ENCODE measurements around the gene TTLL10.

TTLL10 gene

GRCh38 chr1:1160281-1160930 lies 13.3 kb upstream of the TTLL10 start:
- no peak for DNase-seq

DNA sequence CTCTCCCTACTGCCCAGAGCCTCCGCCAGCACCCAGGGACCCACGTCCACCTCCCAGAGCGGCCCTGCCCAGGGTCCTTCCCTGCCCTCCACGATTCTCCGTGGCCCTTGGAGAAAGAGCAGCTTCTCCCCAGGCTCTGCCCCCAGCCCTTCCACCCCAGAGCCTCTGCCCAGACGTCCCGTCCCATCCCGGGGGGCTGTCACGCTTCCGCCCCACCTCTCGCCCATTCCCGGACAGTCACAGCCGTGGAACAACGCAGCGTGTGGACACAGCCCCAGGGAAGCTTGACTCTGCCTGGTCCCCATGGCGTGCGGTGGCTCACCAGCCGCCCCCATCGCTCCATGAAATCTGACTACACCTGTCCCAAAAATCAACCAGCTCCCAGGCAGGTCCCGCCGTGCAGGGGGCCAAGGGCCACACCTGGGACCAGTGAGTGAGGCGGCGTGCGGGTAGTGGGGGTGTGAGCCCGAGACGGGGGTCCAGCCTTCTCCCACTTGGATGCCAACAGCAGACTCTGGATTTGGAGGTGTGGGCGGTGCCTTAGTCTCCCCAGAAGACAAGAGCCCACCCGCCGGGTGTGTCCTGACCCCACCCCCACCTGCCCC lies 12.5 kb upstream of the TTLL10 start:
- DNase-seq, result no peak

GRCh38 chr1:1161683-1162079 lies 12.0 kb upstream of the TTLL10 start:
- DNase-seq, result no peak

- no peak for DNase-seq
Measured at GRCh38 chr1:1162597-1163537, 10.8 kb upstream of the TTLL10 start.

- DNase-seq, result no peak
Measured at GRCh38 chr1:1163538-1164070, 10.1 kb upstream of the TTLL10 start.

DNA sequence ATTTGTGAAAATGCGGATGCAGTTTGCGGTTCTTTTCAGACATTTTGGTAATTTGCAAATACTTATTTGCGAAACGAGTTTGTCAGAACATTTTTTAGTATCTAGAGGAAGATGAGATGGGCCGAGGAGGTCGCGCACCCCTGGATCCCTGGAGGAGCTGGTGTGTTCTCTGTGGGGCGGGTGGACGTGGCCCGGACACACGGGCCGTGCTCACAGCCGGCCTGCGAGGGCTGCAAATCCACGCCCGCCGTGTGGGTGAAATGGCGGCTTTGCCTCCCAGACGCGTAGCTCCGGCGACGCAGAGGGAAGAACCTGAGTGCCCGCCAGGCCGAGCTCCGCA lies 9.3 kb upstream of the TTLL10 start:
- DNase-seq, result no peak

DNA sequence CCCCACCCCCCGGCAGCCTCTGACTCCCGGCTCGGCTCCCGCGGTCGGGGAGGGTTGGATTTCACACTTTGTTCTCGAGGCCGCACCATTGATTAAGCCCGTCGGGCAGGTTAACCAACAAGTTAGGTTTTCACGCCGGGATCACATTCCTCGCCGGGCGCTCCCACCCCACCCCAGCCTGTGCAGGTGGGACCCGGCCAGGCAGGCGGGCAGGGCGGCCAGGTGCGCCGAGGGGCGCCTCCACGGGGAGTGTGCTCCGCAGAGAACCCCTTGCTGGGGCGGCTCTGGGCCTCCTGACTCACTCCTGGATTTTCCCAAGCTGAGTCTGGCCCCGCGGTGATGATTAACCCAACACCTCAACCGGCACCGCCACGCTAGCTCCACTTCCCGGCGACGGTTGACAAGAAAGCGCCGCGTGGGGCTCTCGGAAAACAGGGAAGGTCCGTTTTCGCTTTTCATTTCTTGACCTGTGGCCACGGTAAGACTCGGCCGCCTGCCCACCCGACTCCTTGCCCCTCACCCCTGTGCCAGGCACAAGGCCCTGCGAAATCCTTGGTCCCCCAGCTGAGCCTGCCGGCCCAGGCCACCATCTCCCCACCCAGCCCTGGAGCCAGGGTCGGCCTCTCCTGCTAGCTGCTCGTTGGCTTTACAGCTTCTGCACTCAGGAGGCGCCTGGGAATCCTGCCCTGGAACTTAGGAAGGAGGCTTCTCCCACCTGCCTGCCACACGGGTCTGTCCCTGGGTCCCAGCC lies 8.8 kb upstream of the TTLL10 start:
- no peak for DNase-seq

GRCh38 chr1:1165485-1165884 lies 8.2 kb upstream of the TTLL10 start:
- DNase-seq, result no peak

GRCh38 chr1:1165900-1166421 lies 7.7 kb upstream of the TTLL10 start:
- DNase-seq, result no peak

DNA sequence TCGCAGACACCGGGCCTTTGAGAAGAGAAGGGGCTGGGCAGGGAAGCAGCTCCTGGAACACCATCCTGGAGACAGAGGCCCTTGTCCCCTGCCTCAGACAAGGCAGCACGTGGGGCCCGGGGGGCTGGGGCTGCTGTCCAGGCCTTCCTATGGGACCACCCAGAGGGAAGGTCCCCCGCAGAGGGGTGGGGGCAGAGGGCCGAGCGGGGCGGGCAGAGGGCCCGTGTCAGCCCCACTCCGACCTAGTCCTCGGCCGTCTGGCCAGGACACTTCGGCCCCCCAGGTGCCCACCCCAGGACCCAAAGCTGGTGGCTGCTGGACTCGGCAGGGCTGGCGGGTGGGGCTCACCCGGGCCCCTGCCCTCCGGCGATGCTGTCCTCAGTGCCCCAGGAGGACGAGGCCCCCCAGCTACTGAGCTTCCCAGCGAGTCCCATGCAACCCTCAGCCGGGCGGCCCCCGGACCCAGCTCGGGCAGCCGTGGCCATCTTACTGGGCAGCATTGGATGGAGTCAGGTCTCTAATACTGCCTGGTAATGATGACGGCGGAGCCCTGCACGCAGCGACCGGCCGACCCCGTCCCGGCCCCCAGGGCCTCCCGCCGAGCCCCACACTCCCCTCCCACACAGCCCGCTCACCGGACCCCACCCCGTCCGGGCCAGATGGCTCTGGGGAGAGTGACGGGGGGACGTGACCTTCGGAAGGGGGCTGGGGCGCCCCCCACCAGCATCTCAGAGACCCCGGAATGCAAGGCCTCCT lies 6.9 kb upstream of the TTLL10 start:
- DNase-seq, result no peak

DNA sequence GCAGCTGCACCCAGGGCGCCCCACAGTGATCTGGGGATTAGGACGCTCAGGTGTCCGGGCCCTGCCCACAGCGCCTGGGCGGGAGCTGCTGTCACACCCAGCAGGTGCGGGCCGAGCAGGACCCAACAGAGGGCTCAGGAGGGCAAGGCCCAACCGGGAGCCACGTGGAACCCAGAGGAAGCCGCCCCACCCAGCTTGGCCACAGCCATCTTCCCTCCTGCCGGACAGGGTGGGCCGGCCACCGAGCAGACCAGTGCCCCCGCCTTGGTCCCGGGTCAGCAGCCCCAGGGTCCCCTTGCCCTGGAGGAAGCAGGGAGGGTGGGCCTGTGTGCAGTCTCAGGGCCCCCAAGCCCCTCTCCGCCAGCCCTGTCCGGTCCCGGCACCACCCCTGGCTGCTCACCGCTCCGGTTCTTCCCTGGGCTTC lies 6.3 kb upstream of the TTLL10 start:
- DNase-seq, result no peak

GRCh38 chr1:1167841-1168450 lies 5.7 kb upstream of the TTLL10 start:
- DNase-seq, result no peak

DNA sequence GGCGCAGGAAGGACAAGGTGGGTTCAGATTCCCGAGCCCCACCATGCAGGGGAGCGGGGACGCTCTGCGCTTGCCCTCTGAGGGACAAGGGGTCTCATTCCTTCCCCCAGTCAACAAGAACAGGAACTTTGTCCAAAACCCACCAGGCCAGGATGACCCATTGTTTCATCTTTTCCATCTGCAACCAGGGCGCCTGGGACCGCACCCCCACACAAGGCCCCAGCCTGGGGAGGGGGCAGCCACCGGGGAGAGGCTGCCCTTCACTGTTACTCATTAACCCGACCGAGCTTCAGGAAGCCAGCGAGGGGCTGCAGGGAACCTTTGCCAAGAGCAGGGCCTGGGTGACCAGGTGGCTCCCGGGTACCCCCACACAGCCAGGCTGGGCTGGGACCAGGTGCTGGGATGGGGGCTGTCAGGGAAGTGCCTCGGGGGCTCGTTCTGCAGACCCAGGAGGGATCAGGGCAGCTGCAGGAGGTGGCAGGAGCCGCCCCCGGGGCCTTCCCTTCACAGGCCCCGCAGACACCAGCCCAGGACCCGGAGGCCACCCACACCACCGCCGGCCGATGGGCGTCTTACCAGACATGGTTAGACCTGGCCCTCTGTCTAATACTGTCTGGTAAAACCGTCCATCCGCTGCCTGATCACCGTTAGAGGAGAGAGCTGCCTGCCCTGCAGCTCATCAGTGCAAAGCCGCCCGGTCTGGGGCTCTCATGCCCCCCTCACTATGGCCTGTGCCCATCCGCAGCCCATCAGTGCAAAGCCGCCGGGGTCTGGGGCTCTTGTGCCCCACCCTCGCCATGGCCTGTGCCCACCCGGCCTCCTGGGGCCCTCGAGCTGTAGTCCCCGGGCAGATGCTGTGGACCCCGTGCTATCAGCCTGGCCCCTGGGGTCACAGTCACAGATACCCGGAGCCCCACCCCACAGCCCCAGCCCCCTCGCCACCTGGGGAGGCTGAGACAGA lies 4.9 kb upstream of the TTLL10 start:
- DNase-seq, result no peak

DNA sequence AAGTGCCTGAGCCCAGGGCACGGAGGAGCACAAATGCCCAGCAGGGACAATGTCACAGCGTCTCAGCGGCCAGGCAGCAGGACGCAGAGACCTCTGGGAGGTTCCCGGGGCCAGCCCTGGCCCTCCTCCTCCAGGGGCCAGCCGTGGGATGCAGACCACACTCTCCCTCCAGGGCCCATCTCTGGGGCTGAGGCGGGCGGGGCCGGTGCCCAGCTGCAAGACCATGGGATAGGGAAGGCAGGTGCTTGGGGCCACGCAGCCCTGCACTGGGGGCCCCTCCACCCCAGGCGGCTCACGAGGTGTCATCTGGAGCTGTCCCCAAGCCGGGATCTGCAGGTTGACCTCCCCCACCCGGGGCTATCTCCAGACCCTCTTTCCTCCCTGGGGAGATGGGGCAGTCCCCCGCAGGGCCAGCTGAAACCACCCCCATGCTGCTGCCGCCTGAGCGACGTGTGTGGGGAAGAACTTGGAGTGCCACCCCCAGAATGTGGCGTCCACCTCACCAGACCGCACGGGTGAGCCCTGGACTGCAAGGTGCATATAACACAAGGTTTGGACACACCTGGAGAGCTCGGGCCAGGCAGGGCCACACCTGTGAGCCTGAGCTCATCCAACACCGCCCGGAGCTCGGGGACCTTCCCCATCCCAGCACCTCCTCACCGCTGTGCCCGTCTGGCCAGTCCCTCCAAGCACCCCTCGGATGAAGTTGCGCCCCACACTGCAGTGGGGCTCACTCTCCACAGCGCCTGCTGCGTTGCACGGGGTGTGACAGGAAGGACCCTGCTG lies 4.1 kb upstream of the TTLL10 start:
- DNase-seq, result no peak

DNA sequence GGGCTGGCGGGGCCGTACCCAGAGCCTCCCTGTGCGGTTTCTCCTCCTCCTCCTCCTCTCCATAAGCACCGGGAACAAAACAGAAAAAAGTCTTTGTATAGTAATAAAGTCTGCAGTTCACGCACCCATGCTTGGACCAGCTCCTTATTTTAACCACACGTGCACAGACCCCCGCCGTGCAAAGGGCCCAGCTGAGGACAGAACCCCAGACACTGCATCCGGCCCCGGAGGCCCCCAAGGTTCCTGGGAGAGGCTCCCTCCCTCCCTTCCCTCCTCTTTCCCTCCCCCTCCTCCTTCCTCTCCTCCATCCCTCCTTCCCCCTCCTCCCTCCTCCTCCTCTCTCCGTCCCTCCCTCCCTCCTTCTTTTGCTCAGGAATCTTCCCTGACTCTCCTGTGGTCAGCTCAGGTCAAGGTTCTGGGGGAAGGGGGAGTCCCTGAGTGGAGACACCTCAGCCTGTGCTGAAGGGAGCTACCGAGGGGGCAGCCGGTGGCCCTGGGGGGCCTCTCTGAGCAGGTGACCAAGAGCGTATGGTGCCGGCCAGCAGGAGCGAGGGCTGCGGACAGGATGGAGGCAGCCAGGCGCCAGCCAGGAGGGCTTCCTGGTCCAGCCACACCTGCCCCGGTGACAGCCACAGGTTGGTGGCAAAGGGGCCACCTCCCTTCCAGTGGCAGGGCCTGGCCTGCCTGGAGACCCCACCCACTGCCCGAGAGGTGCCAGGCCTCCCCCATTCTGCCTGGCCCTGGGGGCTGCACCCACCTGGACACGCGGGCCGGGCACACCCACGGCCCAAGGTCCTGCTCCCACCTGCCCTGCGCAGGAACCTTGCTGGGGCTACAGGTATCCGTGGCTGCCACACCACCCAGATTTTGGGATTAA lies 3.2 kb upstream of the TTLL10 start:
- no peak for DNase-seq

GRCh38 chr1:1171161-1171545 lies 2.5 kb upstream of the TTLL10 start:
- no peak for DNase-seq

- no peak for DNase-seq
Measured at GRCh38 chr1:1171546-1172340, 1.9 kb upstream of the TTLL10 start.
